ENCODE measurements around the gene WWOX. TPM values are rescaled to one million over a fixed set of nuclear protein-coding genes. Genes with fewer than 3 reads are reported as not detected.

The WWOX gene
- total RNA-seq, 6 experiments from 2014 or later, result 13.0 to 24.3 (median 16.5) TPM

DNA sequence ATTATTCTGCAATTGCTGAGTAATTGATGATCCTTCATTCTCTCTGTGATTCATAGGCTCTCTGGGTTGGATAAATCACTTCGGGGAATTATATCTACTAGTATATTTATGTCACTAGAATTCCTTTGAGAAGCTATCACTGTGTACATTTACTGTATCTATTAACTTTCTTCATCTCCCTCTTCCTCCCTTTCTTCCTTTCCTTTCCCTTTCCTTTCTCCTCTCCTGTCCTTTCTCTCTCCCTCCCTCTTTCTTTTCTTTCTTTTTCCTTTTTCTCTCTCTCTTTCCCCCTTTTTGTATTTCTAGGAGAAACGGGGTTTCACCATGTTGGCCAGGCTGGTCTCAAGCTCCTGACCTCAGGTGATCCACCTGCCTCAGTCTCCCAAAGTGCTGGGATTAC is 711.8 kb downstream of the WWOX start:
- Histone ChIP-seq H3K4me3 (no peak overlapping the region), H3K4me1 (peaks cover 0 to 7% (median under 1%) of the 10 kb centered on the region in 4 donors), H3K27me3 (no peaks in the 10 kb centered on the region), H3K9me3 (no peaks in the 10 kb centered on the region), H3K27ac (no peak overlapping the region), H3K36me3 (no peaks in the 10 kb centered on the region)
- TF ChIP-seq, protein P1, sequence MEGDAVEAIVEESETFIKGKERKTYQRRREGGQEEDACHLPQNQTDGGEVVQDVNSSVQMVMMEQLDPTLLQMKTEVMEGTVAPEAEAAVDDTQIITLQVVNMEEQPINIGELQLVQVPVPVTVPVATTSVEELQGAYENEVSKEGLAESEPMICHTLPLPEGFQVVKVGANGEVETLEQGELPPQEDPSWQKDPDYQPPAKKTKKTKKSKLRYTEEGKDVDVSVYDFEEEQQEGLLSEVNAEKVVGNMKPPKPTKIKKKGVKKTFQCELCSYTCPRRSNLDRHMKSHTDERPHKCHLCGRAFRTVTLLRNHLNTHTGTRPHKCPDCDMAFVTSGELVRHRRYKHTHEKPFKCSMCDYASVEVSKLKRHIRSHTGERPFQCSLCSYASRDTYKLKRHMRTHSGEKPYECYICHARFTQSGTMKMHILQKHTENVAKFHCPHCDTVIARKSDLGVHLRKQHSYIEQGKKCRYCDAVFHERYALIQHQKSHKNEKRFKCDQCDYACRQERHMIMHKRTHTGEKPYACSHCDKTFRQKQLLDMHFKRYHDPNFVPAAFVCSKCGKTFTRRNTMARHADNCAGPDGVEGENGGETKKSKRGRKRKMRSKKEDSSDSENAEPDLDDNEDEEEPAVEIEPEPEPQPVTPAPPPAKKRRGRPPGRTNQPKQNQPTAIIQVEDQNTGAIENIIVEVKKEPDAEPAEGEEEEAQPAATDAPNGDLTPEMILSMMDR (IDR thresholded peaks at IDR 0.05), result no peak
- no peak for TF ChIP-seq POLR2A (IDR thresholded peaks at IDR 0.05)
- DNase-seq, result no peak
- no peak for ATAC-seq
- intact Hi-C loops (cut with DNase I), result no loop called here
- WGBS (ENCODE audit: insufficient coverage, low coverage, low lambda C conversion rate, missing lambda C conversion rate), result 78% methylated on average over 2 of the region's 2 CpGs

DNA sequence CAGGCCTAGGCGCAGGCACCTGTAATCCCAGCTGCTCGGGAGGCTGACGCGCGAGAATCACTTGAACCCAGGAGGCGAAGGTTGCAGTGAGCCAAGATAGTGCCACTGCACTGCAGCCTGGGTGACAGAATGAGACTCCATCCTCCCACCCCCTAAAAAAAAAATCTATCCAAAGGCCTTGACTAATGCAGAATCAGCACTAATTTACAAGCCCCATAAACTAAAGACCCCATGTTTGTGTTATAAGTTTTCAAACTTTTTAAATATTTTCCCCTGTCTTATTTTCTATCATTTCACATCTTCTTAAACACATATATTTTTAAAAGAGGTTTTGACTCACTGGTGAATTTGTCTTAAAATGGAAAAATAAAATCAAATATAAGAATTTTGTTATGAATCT is 713.1 kb downstream of the WWOX start:
- H3K27ac ChIP-seq, result no peak overlapping the region
- H3K9me3 ChIP-seq, result no peaks in the 10 kb centered on the region
- no peak for TF ChIP-seq POLR2A (IDR thresholded peaks at IDR 0.05)
- TF ChIP-seq, protein P1 (IDR thresholded peaks at IDR 0.05), result no peak
- H3K27me3 ChIP-seq, result no peaks in the 10 kb centered on the region
- 96% methylated on average over 6 of the region's 6 CpGs for WGBS (ENCODE audit: insufficient coverage, low coverage, low lambda C conversion rate, missing lambda C conversion rate)
- no peak overlapping the region for H3K4me3 ChIP-seq
- DNase-seq (no peak), ATAC-seq (no peak)
- intact Hi-C loops (cut with DNase I), result no loop called here
- peaks cover 0 to 21% (median 7%) of the 10 kb centered on the region in 4 donors for H3K4me1 ChIP-seq
- H3K36me3 ChIP-seq, result no peaks in the 10 kb centered on the region

DNA sequence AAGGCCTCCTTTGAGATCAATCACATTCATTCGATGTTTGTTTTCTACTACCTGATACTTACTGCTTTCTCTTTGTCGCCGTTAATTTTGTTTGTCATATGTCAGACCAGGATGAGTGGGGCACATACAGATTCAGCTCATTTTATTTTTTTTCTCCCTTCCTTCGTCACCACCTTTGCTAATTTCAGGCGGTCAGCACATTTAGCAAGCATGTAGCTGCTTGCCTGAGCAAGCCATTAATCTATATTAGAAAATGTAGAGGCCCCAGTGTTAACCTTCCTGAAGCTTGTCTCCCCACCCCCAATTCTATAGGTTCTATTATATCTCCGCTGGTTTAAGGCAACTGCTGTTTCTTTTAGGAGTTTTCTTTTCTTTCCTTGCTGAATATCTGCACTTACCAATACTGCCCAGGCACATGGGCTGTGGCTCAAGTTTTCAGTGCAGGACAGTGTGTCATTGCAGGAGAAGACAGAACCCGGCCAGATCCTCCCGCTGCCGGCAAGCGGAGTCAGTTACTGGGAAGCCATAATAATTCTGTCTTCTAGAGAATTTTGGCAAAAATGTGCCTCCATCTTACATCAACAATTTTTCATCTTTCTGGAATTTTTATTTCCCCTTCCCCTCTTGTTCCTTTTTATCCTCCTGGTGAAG is 714.3 kb downstream of the WWOX start:
- no peak for DNase-seq
- 85% methylated on average over 10 of the region's 10 CpGs for WGBS (ENCODE audit: insufficient coverage, low coverage, low lambda C conversion rate, missing lambda C conversion rate)

DNA sequence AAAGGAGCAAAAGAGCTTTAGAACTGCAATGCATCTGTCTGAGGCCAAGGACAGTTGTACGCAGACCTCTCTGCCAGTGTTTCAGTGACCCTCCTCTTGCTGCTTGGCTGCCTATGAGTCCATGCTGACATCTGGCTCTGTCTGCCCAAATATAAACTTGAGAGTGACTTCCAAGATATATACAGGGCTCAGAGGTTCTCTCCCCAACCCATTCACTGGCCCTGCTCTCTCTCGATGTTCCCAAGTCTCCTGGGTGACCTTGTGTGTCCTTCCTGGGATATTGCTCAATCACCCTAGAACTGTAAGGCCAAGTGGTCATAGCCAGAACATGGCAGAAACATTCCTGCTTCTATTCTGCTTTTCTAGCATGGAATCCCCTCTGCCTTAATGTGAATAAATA is 716.3 kb downstream of the WWOX start:
- no peak for TF ChIP-seq POLR2A (IDR thresholded peaks at IDR 0.05)
- TF ChIP-seq, protein P1 (IDR thresholded peaks at IDR 0.05), result no peak
- WGBS (ENCODE audit: insufficient coverage, low coverage, low lambda C conversion rate, missing lambda C conversion rate), result 77% methylated on average over 2 of the region's 2 CpGs
- no peaks in the 10 kb centered on the region for H3K36me3 ChIP-seq
- peaks cover 0 to 24% (median 7%) of the 10 kb centered on the region in 4 donors for H3K4me1 ChIP-seq
- ATAC-seq, result peak in 1 of 4 donors; percentile 7
- intact Hi-C loops (cut with DNase I), result no loop called here
- H3K27me3 ChIP-seq, result no peaks in the 10 kb centered on the region
- H3K4me3 ChIP-seq, result no peak overlapping the region
- H3K9me3 ChIP-seq, result no peaks in the 10 kb centered on the region
- H3K27ac ChIP-seq, result no peak overlapping the region
- no peak for DNase-seq

More for the DNA sequence above, 714.3 kb downstream of the WWOX start:
- intact Hi-C loops (cut with DNase I), result no loop called here
- H3K27me3 ChIP-seq, result no peaks in the 10 kb centered on the region
- H3K36me3 ChIP-seq, result no peaks in the 10 kb centered on the region
- TF ChIP-seq POLR2A (IDR thresholded peaks at IDR 0.05), result no peak
- TF ChIP-seq, protein P1 (IDR thresholded peaks at IDR 0.05), result no peak
- ATAC-seq, result no peak
- no peak overlapping the region for H3K27ac ChIP-seq
- peaks cover 0 to 24% (median 7%) of the 10 kb centered on the region in 4 donors for H3K4me1 ChIP-seq
- no peak overlapping the region for H3K4me3 ChIP-seq
- H3K9me3 ChIP-seq, result no peaks in the 10 kb centered on the region

Data from right lobe of liver (tissue), 6 donors.